ENCODE measurements around the gene YPEL2. TPM values are rescaled to one million over a fixed set of nuclear protein-coding genes. Genes with fewer than 3 reads are reported as not detected.

YPEL2 gene
- total RNA-seq, 1 experiment from 2014 or later, result 0.98 TPM

DNA sequence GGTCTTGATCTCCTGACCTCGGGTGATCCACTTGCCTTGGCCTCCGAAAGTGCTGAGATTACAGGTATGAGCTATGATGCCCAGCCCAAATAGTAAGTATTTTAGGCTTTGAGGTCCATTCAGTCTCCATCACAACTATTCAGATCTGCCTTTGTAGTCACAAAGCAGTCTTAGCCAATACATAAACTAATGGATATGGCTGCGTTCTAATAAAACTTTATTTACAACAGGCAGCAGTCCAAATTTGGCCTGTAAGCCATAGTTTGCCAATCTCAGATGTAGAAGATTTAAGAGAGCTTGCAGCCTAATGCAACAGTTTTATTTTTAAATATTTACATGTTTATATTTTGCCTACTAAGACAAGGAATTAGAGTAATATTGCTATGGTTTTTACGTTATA is 111.7 kb downstream of the YPEL2 start:
- H3K4me2 ChIP-seq (ENCODE audit: insufficient read depth, insufficient read length, low read length), result no peak overlapping the region
- H3K9me3 ChIP-seq (ENCODE audit: control insufficient read depth, low read depth, low read length), result no peaks in the 10 kb centered on the region
- WGBS (ENCODE audit: extremely low coverage, insufficient read length, low lambda C conversion rate), result no CpG with 5 or more reads among the region's 4 CpGs
- H2BK5ac ChIP-seq (ENCODE audit: insufficient read length, low read length), result no peak overlapping the region
- Mint-ChIP-seq H3K4me1 (peaks cover 6 to 9% of the 10 kb centered on the region in 2 experiments), H3K36me3 (ENCODE audit: insufficient read depth in 1 of 3, low read depth in 3 of 3) (no peaks in the 10 kb centered on the region), H3K4me3 (no peak overlapping the region), H3K27ac (no peak overlapping the region), H3K27me3 (ENCODE audit: low read depth) (no peaks in the 10 kb centered on the region), H3K9me3 (no peaks in the 10 kb centered on the region; a peak in 1 of 5 replicates)
- no peaks in the 10 kb centered on the region for H3K79me2 ChIP-seq (ENCODE audit: insufficient read depth, low read length)
- H2AFZ ChIP-seq (ENCODE audit: low read length), result no peak overlapping the region
- no peak overlapping the region for H2BK20ac ChIP-seq (ENCODE audit: low read depth, low read length, poor library complexity, severe bottlenecking)
- TF ChIP-seq, protein P1, sequence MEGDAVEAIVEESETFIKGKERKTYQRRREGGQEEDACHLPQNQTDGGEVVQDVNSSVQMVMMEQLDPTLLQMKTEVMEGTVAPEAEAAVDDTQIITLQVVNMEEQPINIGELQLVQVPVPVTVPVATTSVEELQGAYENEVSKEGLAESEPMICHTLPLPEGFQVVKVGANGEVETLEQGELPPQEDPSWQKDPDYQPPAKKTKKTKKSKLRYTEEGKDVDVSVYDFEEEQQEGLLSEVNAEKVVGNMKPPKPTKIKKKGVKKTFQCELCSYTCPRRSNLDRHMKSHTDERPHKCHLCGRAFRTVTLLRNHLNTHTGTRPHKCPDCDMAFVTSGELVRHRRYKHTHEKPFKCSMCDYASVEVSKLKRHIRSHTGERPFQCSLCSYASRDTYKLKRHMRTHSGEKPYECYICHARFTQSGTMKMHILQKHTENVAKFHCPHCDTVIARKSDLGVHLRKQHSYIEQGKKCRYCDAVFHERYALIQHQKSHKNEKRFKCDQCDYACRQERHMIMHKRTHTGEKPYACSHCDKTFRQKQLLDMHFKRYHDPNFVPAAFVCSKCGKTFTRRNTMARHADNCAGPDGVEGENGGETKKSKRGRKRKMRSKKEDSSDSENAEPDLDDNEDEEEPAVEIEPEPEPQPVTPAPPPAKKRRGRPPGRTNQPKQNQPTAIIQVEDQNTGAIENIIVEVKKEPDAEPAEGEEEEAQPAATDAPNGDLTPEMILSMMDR (conservative IDR thresholded peaks at IDR 0.05), result no peak
- H2BK15ac ChIP-seq (ENCODE audit: low read depth, low read length), result no peak overlapping the region
- H4K5ac ChIP-seq (ENCODE audit: insufficient read length, low read depth, low read length), result no peak overlapping the region
- H3K4ac ChIP-seq (ENCODE audit: low read depth, low read length), result no peak overlapping the region
- H3T11ph ChIP-seq (ENCODE audit: low read length), result peak overlapping the region; percentile 36
- no peak overlapping the region for H2BK120ac ChIP-seq (ENCODE audit: low read depth, low read length, poor library complexity, severe bottlenecking)
- H3K56ac ChIP-seq (ENCODE audit: insufficient read length, low read depth, low read length), result no peak overlapping the region
- no peak overlapping the region for H3K23ac ChIP-seq (ENCODE audit: insufficient read length, low read depth, low read length)
- H3K23me2 ChIP-seq (ENCODE audit: insufficient read length, low read depth, low read length, poor library complexity, severe bottlenecking), result no peaks in the 10 kb centered on the region
- no peaks in the 10 kb centered on the region for H3K27me3 ChIP-seq (ENCODE audit: insufficient read depth, low read length)
- H3K4me1 ChIP-seq (ENCODE audit: insufficient read depth, low read length), result no peaks in the 10 kb centered on the region
- H4K91ac ChIP-seq (ENCODE audit: insufficient read length, low read depth, low read length), result no peak overlapping the region
- H3K79me1 ChIP-seq (ENCODE audit: insufficient read depth, low read depth, low read length, poor library complexity, severe bottlenecking), result no peaks in the 10 kb centered on the region
- no peak overlapping the region for H3K14ac ChIP-seq (ENCODE audit: insufficient read depth, low read length)
- H2AK5ac ChIP-seq (ENCODE audit: insufficient read length, low read length), result no peak overlapping the region
- H3K9ac ChIP-seq (ENCODE audit: extremely low read depth, insufficient read length, low read length), result no peak overlapping the region
- DNase-seq, result no peak
- H4K20me1 ChIP-seq (ENCODE audit: control insufficient read depth, insufficient read depth, insufficient read length), result no peaks in the 10 kb centered on the region
- no peak overlapping the region for H3K27ac ChIP-seq (ENCODE audit: insufficient read length, low read depth, low read length)
- H3K18ac ChIP-seq (ENCODE audit: insufficient read length, low read depth, low read length), result no peak overlapping the region
- no peak overlapping the region for H2BK12ac ChIP-seq (ENCODE audit: insufficient read length, low read depth, low read length)
- no peak overlapping the region for H4K8ac ChIP-seq (replicated peaks; ENCODE audit: insufficient read length, low read depth, low read length)

Small RNA genes lying within 50 kb of the gene (microRNA-seq; reads per million reads assigned to microRNA genes)
- gene MIR4729 (ENCODE audit: borderline microRNAs expressed), result not detected

Other genes with a start within 250 kb of the YPEL2 start
- 47.8 and 52.1 TPM in 2 replicates for gene TRIM37, start 224.8 kb upstream of the YPEL2 start, total RNA-seq (2021)
- 83.7 and 91.9 TPM in 2 replicates for gene SKA2, start 176.5 kb upstream of the YPEL2 start, total RNA-seq (2021)
- 70.6 and 70.7 TPM in 2 replicates for gene PRR11, start 175.9 kb upstream of the YPEL2 start, total RNA-seq (2021)
- 25.8 and 27.2 TPM in 2 replicates for gene SMG8, start 121.6 kb upstream of the YPEL2 start, total RNA-seq (2021)
- gene GDPD1, start 111.1 kb upstream of the YPEL2 start, total RNA-seq (2021), result 1.3 and 2.6 TPM in 2 replicates
- gene DHX40, start 234.0 kb downstream of the YPEL2 start, total RNA-seq (2021), result 27.6 and 28.8 TPM in 2 replicates